K562 (cell line): ENCODE data around the gene C4BPB. TPM values are rescaled to one million over a fixed set of nuclear protein-coding genes. Genes with fewer than 3 reads are reported as not detected.

Source experiments
- ATAC-seq: fragments of 200-7000 bp; cut with Tn5 transposase; 3 replicates; pipeline ENCODE4 v1.9.1; 2020; ENCODE audit warnings: moderate library complexity
- BruUV-seq: library from RNA; stranded (reverse); fragments of 400-500 nt; replicated peaks from 2 replicates; lab custom pipeline; 2021; lab: Mats Ljungman, UMichigan
- CTCF ChIA-PET: fragments of 300-600 bp; formaldehyde crosslinking; extraction: SDS; loops from one replicate; lab custom pipeline; 2021; ENCODE audit warnings: low intra/inter-chr PET ratio; lab: Yijun Ruan, JAX
- POLR2A ChIA-PET: fragments of 300-600, 350-650 bp; sonication (Branson Sonifier 250); formaldehyde crosslinking; extraction: SDS; loops from one replicate; lab custom pipeline; 2021; ENCODE audit warnings: antibody characterized with exemption, inconsistent platforms; lab: Yijun Ruan, JAX
- DNase-seq, 4 experiments: peaks; one replicate each; pipeline versions ENCODE4 v3.0.0 to v3.0.0-alpha.2; 2011 to 2018; ENCODE audit warnings: low spot score in 3 of 4, mixed read lengths in 3 of 4; ENCODE audit errors: extremely low read depth in 1 of 4
- FAIRE-seq: peaks from 2 replicates; lab custom pipeline; 2011; peaks lifted over from hg19 to GRCh38; lab: Jason Lieb, UNC
- H2AFZ ChIP-seq: 2 replicates; pipeline ENCODE4 v1.6.0; 2011; ENCODE audit warnings: low read depth, low read length, control low read depth, inconsistent platforms
- H3K27ac ChIP-seq: fragments of 200-600 bp; 3 replicates; pipeline ENCODE4 v1.8.0; 2011; ENCODE audit warnings: low read depth, mild to moderate bottlenecking, control low read depth, inconsistent platforms, low read length, moderate library complexity, mixed read lengths; ENCODE audit errors: extremely low read depth
- H3K27me3 ChIP-seq, 2 experiments: fragments of 300-600 bp in 1 of 2; 2 replicates in 1 of 2; 3 replicates in 1 of 2; pipeline versions ENCODE4 v1.6.0 to v1.8.0; 2011; ENCODE audit warnings: inconsistent platforms in 2 of 2, low read length in 2 of 2, mild to moderate bottlenecking in 1 of 2, mixed read lengths in 1 of 2, moderate library complexity in 1 of 2; ENCODE audit not compliant: control insufficient read depth in 2 of 2, insufficient read depth in 2 of 2
- H3K36me3 ChIP-seq: fragments of 300-600 bp; 3 replicates; pipeline ENCODE4 v1.8.0; 2011; ENCODE audit warnings: mild to moderate bottlenecking, low read length, inconsistent platforms; ENCODE audit not compliant: control insufficient read depth, insufficient read depth
- H3K4me1 ChIP-seq, 2 experiments: fragments of 200-600 bp in 1 of 2; replicated peaks in 1 of 2; 2 replicates in 1 of 2; 3 replicates in 1 of 2; pipeline versions ENCODE4 v1.5.1 to v1.8.0; 2011; ENCODE audit warnings: inconsistent platforms in 2 of 2, low read length in 2 of 2, mild to moderate bottlenecking in 1 of 2, mixed read lengths in 1 of 2, moderate library complexity in 1 of 2; ENCODE audit not compliant: control insufficient read depth in 2 of 2, insufficient read depth in 2 of 2
- H3K4me2 ChIP-seq: 2 replicates; pipeline ENCODE4 v1.6.1; 2011; ENCODE audit warnings: low read length, control low read depth, inconsistent platforms, mixed read lengths; ENCODE audit not compliant: insufficient read depth
- H3K4me3 ChIP-seq: fragments of 200-600 bp; sonication (generic), shearing (Covaris generic); 2 replicates; pipeline ENCODE4 v1.5.1; 2016; ENCODE audit warnings: control low read depth, inconsistent platforms
- H3K79me2 ChIP-seq: fragments of 200-600 bp; 3 replicates; pipeline ENCODE4 v1.8.0; 2011; ENCODE audit warnings: low read length, inconsistent platforms; ENCODE audit not compliant: control insufficient read depth, insufficient read depth
- H3K9ac ChIP-seq, 2 experiments: 2 replicates each; pipeline versions ENCODE4 v1.6.0 to v1.6.1; 2011; ENCODE audit warnings: low read depth in 2 of 2, low read length in 2 of 2, control low read depth in 1 of 2, inconsistent platforms in 1 of 2, mild to moderate bottlenecking in 1 of 2, mixed read lengths in 1 of 2; ENCODE audit not compliant: insufficient read depth in 1 of 2
- H3K9me1 ChIP-seq: one replicate; pipeline ENCODE4 v1.6.0; 2011; ENCODE audit warnings: inconsistent platforms, mild to moderate bottlenecking, low read length, moderate library complexity; ENCODE audit not compliant: control insufficient read depth, insufficient read depth
- H3K9me3 ChIP-seq: replicated peaks from 2 replicates; pipeline ENCODE4 v1.5.1; 2011; ENCODE audit warnings: low read depth, low read length, inconsistent platforms; ENCODE audit not compliant: control insufficient read depth, insufficient read depth
- H4K20me1 ChIP-seq: replicated peaks from 2 replicates; pipeline ENCODE4 v1.6.1; 2011; ENCODE audit warnings: low read length, inconsistent platforms, mixed read lengths; ENCODE audit not compliant: control insufficient read depth, insufficient read depth
- EHMT2 ChIP-seq: fragments of 450-650 bp; IDR thresholded peaks from 2 replicates; pipeline ENCODE4 v1.6.1; 2018; ENCODE audit warnings: antibody characterized with exemption
- ETV5 ChIP-seq: sonication (generic); formaldehyde crosslinking; IDR thresholded peaks from 2 replicates; pipeline ENCODE4 v1.4.0; 2020; ENCODE audit warnings: low read depth, mild to moderate bottlenecking, missing genetic modification reagents
- FOXK1 ChIP-seq: sonication (generic); formaldehyde crosslinking; IDR thresholded peaks from 2 replicates; pipeline ENCODE4 v1.8.0; 2022; ENCODE audit warnings: missing genetic modification reagents, mild to moderate bottlenecking, borderline replicate concordance
- HDGF ChIP-seq: fragments of 450-650 bp; IDR thresholded peaks from 2 replicates; pipeline ENCODE4 v1.6.1; 2016
- MECOM ChIP-seq: fragments of 250-450 bp; sonication (Bioruptor Pico); IDR thresholded peaks from 2 replicates; pipeline ENCODE4 v1.8.0; 2022; ENCODE audit warnings: inconsistent platforms
- MTA2 ChIP-seq: fragments of 450-650 bp; IDR thresholded peaks from 2 replicates; pipeline ENCODE4 v1.6.1; 2016; ENCODE audit warnings: low read depth
- RBM22 ChIP-seq: fragments of 200-400 bp; formaldehyde crosslinking; IDR thresholded peaks from 2 replicates; pipeline ENCODE4 v1.6.1; 2018; ENCODE audit warnings: low read length, low read depth; ENCODE audit not compliant: poor library complexity, severe bottlenecking
- SREBF1 ChIP-seq: fragments of 150-350 bp; IDR thresholded peaks from 2 replicates; pipeline ENCODE4 v1.6.1; 2014; ENCODE audit warnings: antibody characterized with exemption, low read depth, low read length, borderline replicate concordance
- TARDBP ChIP-seq: fragments of 450-650 bp; IDR thresholded peaks from 2 replicates; pipeline ENCODE4 v1.6.1; 2016
- ZNF384 ChIP-seq: IDR thresholded peaks from 2 replicates; pipeline ENCODE4 v1.6.1; 2012; ENCODE audit warnings: low read depth, low read length, improper control_type of control experiment
- ZNF408 ChIP-seq: fragments of 250-450 bp; sonication (Bioruptor Pico); IDR thresholded peaks from 2 replicates; pipeline ENCODE4 v1.4.0; 2020; ENCODE audit warnings: low read depth, mild to moderate bottlenecking, moderate library complexity
- WGBS: fragments of 100-300 bp; shearing (Covaris generic); methylation state at CpG from one replicate; pipeline ENCODE4 v1.1.6; 2016; ENCODE audit warnings: low coverage, mixed read lengths; ENCODE audit not compliant: insufficient coverage; ENCODE audit errors: missing lambda C conversion rate; 5-methylcytosine and 5-hydroxymethylcytosine counted together
- in situ Hi-C: fragments of 300-500 bp; cut with MboI; formaldehyde crosslinking; loops from 4 replicates; pipeline ENCODE4 v1.15.0; 2018; ENCODE audit warnings: inconsistent platforms, mixed read lengths
- intact Hi-C: fragments of 100-400 bp; cut with micrococcal nuclease; formaldehyde crosslinking; loops from 2 replicates; pipeline ENCODE4 v1.14.2; 2022
- polyA plus RNA-seq, 8 experiments: library from polyadenylated mRNA; depleted of rRNA in 4 of 8; stranded (reverse) in 5 of 8; unstranded in 3 of 8; fragments of >200 nt; fragmentation: Nextera tagmentation in 2 of 8; fragmentation: Illumina TruSeq in 1 of 8; extraction: Ambion mirVana in 2 of 8; extraction: Trizol in 1 of 8; gene quantifications; 2 replicates each; pipeline versions ENCODE4 v1.2.1 to v1.2.3, GENCODE V29; 2011 to 2014; ENCODE audit warnings: inconsistent platforms in 1 of 8, missing spikeins in 1 of 8
- total RNA-seq, 7 experiments: library from RNA; depleted of rRNA in 6 of 7; stranded (reverse); fragments of >200 nt in 6 of 7; fragmentation: Illumina TruSeq in 2 of 7; extraction: Trizol in 2 of 7; gene quantifications; 2 replicates each; pipeline versions ENCODE4 v1.2.1 to v1.2.3, GENCODE V29; 2011 to 2021; ENCODE audit warnings: low replicate concordance in 1 of 7

C4BPB gene
- total and polyA plus RNA-seq, 9 of the 15 experiments (the other 6 are each of a cell fraction or from before 2014, with no cell fraction given) = not detected

GRCh38 chr1:207071426-207071825, 17.2 kb upstream of the C4BPB start (continued):
- TF ChIP-seq SREBF1 = no peak
- TF ChIP-seq ETV5 (CRISPR knock-in tag) = no peak
- TF ChIP-seq MECOM (CRISPR knock-in tag) = no peak
- TF ChIP-seq RBM22 = no peak
- TF ChIP-seq, all 486 proteins: peak for 0

- Histone ChIP-seq H3K4me2 (no peak overlapping the region), H3K4me3 (no peak overlapping the region), H3K27ac (no peak overlapping the region), H3K27me3 (no peaks in the 10 kb centered on the region), H3K79me2 (no peaks in the 10 kb centered on the region), H3K9me3 (no peaks in the 10 kb centered on the region)
- DNase-seq (no peak), ATAC-seq (no peak), FAIRE-seq (no peak)
- POLR2A ChIA-PET = interaction anchor here (0.9 to 1.8 kb wide), 4 partner anchors 11 to 125 kb away, joined by 3 to 9 read pairs (median 4); partner anchors contain the start of gene PFKFB2
- in situ Hi-C loops = loop anchor here (10.0 kb wide), 1 partner anchor 137 kb away; no protein-coding TSS in a partner anchor
- 88% methylated on average over 8 of the region's 8 CpGs for WGBS
- TF ChIP-seq TARDBP (no peak), HDGF (no peak), ZNF384 (no peak), EHMT2 (no peak), FOXK1 (CRISPR knock-in tag) (no peak), MTA2 (no peak), ZNF408 (CRISPR knock-in tag) (no peak)
- TF ChIP-seq, all 486 proteins: peak for 0
- BruUV-seq = no TSS peak
- Histone ChIP-seq H3K9me1 (no peaks in the 10 kb centered on the region), H3K9ac (no peak overlapping the region), H4K20me1 (no peaks in the 10 kb centered on the region), H3K36me3 (peaks cover 55% of the 10 kb centered on the region), H2AFZ (no peak overlapping the region), H3K4me1 (peaks cover 0 to 2% of the 10 kb centered on the region in 2 experiments; a peak in 2 of 5 replicates)
- intact Hi-C loops = loop anchor here (10.0 kb wide), 2 partner anchors 257 to 597 kb away; partner anchors contain the start of gene IKBKE
- CTCF ChIA-PET = no interaction called here
Observed at GRCh38 chr1:207072233-207072632, 16.4 kb upstream of the C4BPB start.
